Measurements from ENCODE around the gene SDHAF3.

Gene SDHAF3

DNA sequence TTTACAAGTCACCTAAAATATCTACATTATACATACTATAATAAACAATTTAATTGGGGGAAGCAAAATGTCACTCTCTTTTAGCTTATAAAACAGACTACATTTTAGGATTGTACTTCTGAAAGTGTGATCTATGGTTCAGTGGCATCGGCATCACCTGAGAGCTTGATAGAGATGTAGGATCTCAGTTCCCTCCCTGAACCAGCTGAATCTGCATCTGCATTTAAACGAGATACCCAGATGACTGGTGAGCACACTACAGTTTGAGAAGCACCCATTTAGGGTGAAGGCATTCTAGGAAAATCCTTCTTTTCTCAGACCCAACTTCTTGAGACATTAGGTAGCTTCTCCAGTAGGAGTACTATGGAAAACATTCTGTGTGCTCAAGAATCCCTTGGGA, 21.5 kb upstream of the SDHAF3 start:
- no peak for DNase-seq
- H3K36me3 ChIP-seq = no peaks in the 10 kb centered on the region
- TF ChIP-seq, protein P1, sequence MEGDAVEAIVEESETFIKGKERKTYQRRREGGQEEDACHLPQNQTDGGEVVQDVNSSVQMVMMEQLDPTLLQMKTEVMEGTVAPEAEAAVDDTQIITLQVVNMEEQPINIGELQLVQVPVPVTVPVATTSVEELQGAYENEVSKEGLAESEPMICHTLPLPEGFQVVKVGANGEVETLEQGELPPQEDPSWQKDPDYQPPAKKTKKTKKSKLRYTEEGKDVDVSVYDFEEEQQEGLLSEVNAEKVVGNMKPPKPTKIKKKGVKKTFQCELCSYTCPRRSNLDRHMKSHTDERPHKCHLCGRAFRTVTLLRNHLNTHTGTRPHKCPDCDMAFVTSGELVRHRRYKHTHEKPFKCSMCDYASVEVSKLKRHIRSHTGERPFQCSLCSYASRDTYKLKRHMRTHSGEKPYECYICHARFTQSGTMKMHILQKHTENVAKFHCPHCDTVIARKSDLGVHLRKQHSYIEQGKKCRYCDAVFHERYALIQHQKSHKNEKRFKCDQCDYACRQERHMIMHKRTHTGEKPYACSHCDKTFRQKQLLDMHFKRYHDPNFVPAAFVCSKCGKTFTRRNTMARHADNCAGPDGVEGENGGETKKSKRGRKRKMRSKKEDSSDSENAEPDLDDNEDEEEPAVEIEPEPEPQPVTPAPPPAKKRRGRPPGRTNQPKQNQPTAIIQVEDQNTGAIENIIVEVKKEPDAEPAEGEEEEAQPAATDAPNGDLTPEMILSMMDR (IDR thresholded peaks at IDR 0.05) = no peak
- peaks cover 0 to 8% of the 10 kb centered on the region in 2 donors for H3K27me3 ChIP-seq
- intact Hi-C loops (cut with DNase I; ENCODE audit: low total_unique reads) = no loop called here
- no peak overlapping the region for H3K4me3 ChIP-seq
- no peaks in the 10 kb centered on the region for H3K9me3 ChIP-seq
- H3K27ac ChIP-seq = no peak overlapping the region
- H3K4me1 ChIP-seq = no peaks in the 10 kb centered on the region

DNA sequence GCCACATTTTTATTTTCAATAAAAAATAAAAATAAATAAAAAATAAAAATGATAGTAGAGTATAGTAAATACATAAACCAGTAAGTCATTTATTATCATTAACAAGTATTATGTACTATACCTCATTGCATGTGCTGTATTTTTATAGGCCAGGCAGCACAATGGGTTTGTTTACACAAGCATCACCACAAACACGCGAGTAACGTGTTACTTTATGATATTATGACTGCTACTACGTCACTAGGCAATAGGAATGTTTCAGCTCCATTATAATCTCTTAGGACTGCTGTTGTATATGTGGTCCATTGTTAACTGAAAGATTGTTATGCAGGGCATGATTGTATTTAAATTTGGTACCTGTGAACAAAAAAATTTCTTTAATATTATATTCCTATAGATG, 20.8 kb upstream of the SDHAF3 start:
- intact Hi-C loops (cut with DNase I; ENCODE audit: low total_unique reads) = no loop called here
- H3K9me3 ChIP-seq = no peaks in the 10 kb centered on the region
- no peaks in the 10 kb centered on the region for H3K36me3 ChIP-seq
- no peak for DNase-seq
- TF ChIP-seq, protein P1 (IDR thresholded peaks at IDR 0.05) = no peak
- H3K4me3 ChIP-seq = no peak overlapping the region
- peaks cover 0 to 3% of the 10 kb centered on the region in 2 donors for H3K27me3 ChIP-seq
- no peak overlapping the region for H3K27ac ChIP-seq
- no peaks in the 10 kb centered on the region for H3K4me1 ChIP-seq

- intact Hi-C loops (cut with DNase I; ENCODE audit: low total_unique reads) = loop anchor here (5.0 kb wide), 2 partner anchors 73 to 738 kb away; no protein-coding TSS in a partner anchor
- no peaks in the 10 kb centered on the region for H3K36me3 ChIP-seq
- no peaks in the 10 kb centered on the region for H3K27me3 ChIP-seq
- no peaks in the 10 kb centered on the region for H3K9me3 ChIP-seq
- no peak overlapping the region for H3K4me3 ChIP-seq
- TF ChIP-seq, protein P1 (IDR thresholded peaks at IDR 0.05) = peak; percentile 67 to 76
- no peak overlapping the region for H3K27ac ChIP-seq
- H3K4me1 ChIP-seq = no peaks in the 10 kb centered on the region
- peak; percentile 72 to 74 for DNase-seq
Observed at GRCh38 chr7:97104719-97105238, 12.7 kb upstream of the SDHAF3 start.

DNA sequence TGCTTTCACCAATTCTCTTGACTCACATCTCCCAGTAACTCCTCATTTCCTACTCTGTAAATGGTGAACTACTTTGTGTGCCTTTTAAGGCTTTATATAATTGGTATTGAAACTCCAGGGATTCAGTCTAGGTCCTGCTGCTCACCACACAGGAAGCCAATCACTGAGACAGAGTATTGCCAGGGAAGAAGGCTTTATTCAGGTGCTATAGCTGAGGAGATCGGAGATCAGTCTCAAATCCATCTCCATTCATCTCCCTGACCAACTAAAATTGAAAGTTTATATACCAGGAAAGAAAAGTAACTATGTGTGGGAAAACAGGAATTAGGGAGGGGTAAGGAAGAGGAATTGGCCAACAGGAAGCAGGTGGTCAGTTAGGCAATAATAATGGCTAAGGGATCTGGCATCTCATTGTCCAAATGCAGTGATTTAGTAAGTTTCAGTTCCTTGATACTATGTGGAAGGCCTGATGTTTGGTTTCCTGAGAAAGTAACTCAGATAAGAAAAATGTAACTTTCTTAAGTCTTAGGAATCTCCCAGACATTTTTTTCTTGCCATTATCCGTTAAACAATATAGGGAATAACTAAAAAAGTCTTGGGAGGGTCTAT, 10.2 kb upstream of the SDHAF3 start:
- Histone ChIP-seq H3K36me3 (no peaks in the 10 kb centered on the region), H3K4me1 (no peaks in the 10 kb centered on the region), H3K4me3 (no peak overlapping the region), H3K27me3 (no peaks in the 10 kb centered on the region), H3K9me3 (no peaks in the 10 kb centered on the region), H3K27ac (no peak overlapping the region)
- no peak for DNase-seq
- TF ChIP-seq, protein P1 (IDR thresholded peaks at IDR 0.05) = no peak
- intact Hi-C loops (cut with DNase I; ENCODE audit: low total_unique reads) = no loop called here

DNA sequence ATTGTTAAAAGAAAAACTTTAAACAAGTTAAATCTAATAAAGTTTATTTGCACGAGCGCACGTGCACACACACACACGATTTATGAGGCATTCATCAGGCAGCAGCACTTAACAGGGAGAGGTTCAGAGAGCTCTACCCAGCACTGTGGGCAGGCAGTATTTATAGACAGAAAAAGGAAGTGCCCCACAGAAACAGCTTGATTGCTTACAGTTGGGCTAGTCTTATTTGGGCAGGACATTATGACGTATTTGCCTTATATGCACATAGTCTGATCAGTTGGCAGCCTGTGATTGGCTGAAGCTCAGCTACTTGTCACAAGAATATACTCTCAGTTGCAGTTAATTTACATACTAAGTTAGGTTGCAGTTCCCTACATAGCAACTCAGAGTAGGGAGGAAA, 1.2 kb upstream of the SDHAF3 start:
- Histone ChIP-seq H3K27me3 (no peaks in the 10 kb centered on the region), H3K27ac (no peak overlapping the region), H3K4me1 (peaks cover 0 to 15% (median 7%) of the 10 kb centered on the region in 4 donors), H3K9me3 (no peaks in the 10 kb centered on the region), H3K36me3 (no peaks in the 10 kb centered on the region), H3K4me3 (no peak overlapping the region)
- TF ChIP-seq, protein P1 (IDR thresholded peaks at IDR 0.05) = no peak
- no peak for DNase-seq
- intact Hi-C loops (cut with DNase I; ENCODE audit: low total_unique reads) = no loop called here
